Fibroblast of skin of right quadriceps (primary cell): Measurements from ENCODE around the gene STX8.

Experiments
- DNase-seq: peaks from one replicate; pipeline ENCODE4 v3.0.0-alpha.2; 2013

The STX8 gene

GRCh38 chr17:9203771-9204425 is 371.7 kb downstream of the STX8 start:
- DNase-seq: no peak

- DNase-seq: peak; percentile 56
Measured at GRCh38 chr17:9202532-9202931, 373.1 kb downstream of the STX8 start.

GRCh38 chr17:9200699-9201359 is 374.8 kb downstream of the STX8 start:
- DNase-seq: no peak
